Common myeloid progenitor, CD34-positive (primary cell): ENCODE data around the gene TBC1D10A.
A peak's percentile ranks its signal among the peaks of the same experiment; 100 is the strongest.

ENCODE experiments used
- CTCF ChIA-PET: fragments of 350-600 bp; sonication (Branson Sonifier 250); formaldehyde crosslinking; loops from one replicate; lab custom pipeline; 2021; ENCODE audit warnings: antibody characterized with exemption; lab: Charles Lee
- POLR2A ChIA-PET: fragments of 350-600 bp; sonication (Branson Sonifier 250); formaldehyde crosslinking; loops from one replicate; lab custom pipeline; 2021; ENCODE audit warnings: antibody characterized with exemption; lab: Charles Lee
- DNase-seq, 3 donors: peaks; one replicate each; pipeline versions ENCODE4 v3.0.0 to v3.0.0-alpha.2; 2013
- H3K27ac ChIP-seq, 2 experiments: 1 replicate in 1 of 2; 2 replicates in 1 of 2; pipeline ENCODE4 v1.7.0; 2013; ENCODE audit warnings: inconsistent platforms in 2 of 2, low read length in 2 of 2, mild to moderate bottlenecking in 2 of 2, low read depth in 1 of 2, moderate library complexity in 1 of 2; ENCODE audit not compliant: severe bottlenecking in 2 of 2, insufficient read depth in 1 of 2, poor library complexity in 1 of 2
- H3K27me3 ChIP-seq, 5 experiments: replicated peaks in 2 of 5; 1 replicate in 3 of 5; 2 replicates in 2 of 5; pipeline versions ENCODE4 v1.6.1 to v1.7.0; 2013; ENCODE audit warnings: low read length in 4 of 5, mild to moderate bottlenecking in 2 of 5, moderate library complexity in 2 of 5, inconsistent platforms in 1 of 5; ENCODE audit not compliant: insufficient read depth in 5 of 5, control insufficient read depth in 4 of 5
- H3K36me3 ChIP-seq, 4 experiments: 1 replicate in 2 of 4; 2 replicates in 2 of 4; pipeline versions ENCODE4 v1.6.1 to v1.7.0; 2013; ENCODE audit warnings: low read length in 3 of 4, control low read depth in 1 of 4, mild to moderate bottlenecking in 1 of 4; ENCODE audit not compliant: control insufficient read depth in 4 of 4, insufficient read depth in 4 of 4
- H3K4me1 ChIP-seq, 4 experiments: 1 replicate in 3 of 4; 2 replicates in 1 of 4; pipeline versions ENCODE4 v1.6.1 to v1.7.1; 2013; ENCODE audit warnings: low read length in 3 of 4, mild to moderate bottlenecking in 3 of 4, control low read depth in 1 of 4, inconsistent platforms in 1 of 4, moderate library complexity in 1 of 4; ENCODE audit not compliant: control insufficient read depth in 4 of 4, insufficient read depth in 4 of 4; ENCODE audit errors: control extremely low read depth in 1 of 4
- H3K4me3 ChIP-seq, 7 experiments: 1 replicate in 4 of 7; 2 replicates in 3 of 7; pipeline versions ENCODE4 v1.5.1 to v1.7.0; 2013; ENCODE audit warnings: mild to moderate bottlenecking in 7 of 7, low read length in 6 of 7, moderate library complexity in 6 of 7, inconsistent platforms in 2 of 7, low read depth in 2 of 7, control low read depth in 1 of 7; ENCODE audit not compliant: insufficient read depth in 4 of 7, control insufficient read depth in 1 of 7; ENCODE audit errors: extremely low read depth in 1 of 7
- H3K9me3 ChIP-seq, 5 experiments: 1 replicate in 4 of 5; 2 replicates in 1 of 5; pipeline versions ENCODE4 v1.6.1 to v1.7.1; 2013; ENCODE audit warnings: low read length in 4 of 5, mild to moderate bottlenecking in 2 of 5, inconsistent platforms in 1 of 5, low read depth in 1 of 5, moderate library complexity in 1 of 5; ENCODE audit not compliant: control insufficient read depth in 4 of 5, insufficient read depth in 2 of 5; ENCODE audit errors: control extremely low read depth in 1 of 5
- WGBS: methylation state at CpG from one replicate; pipeline ENCODE4 v1.1.5; 2013; ENCODE audit not compliant: insufficient coverage; 5-methylcytosine and 5-hydroxymethylcytosine counted together

Gene TBC1D10A

GRCh38 chr22:30273711-30274436 is 52.9 kb downstream of the TBC1D10A start:
- H3K36me3 ChIP-seq = peaks cover 0 to 17% (median 1%) of the 10 kb centered on the region in 4 experiments
- no peaks in the 10 kb centered on the region for H3K9me3 ChIP-seq
- 69% methylated on average over 9 of the region's 10 CpGs for WGBS
- DNase-seq = no peak
- no peak overlapping the region for H3K27ac ChIP-seq
- no peaks in the 10 kb centered on the region for H3K27me3 ChIP-seq
- ChIA-PET CTCF (interaction anchor here (1.2 to 1.4 kb wide), 2 partner anchors 13 to 14 kb away, joined by 3 read pairs; no protein-coding TSS in a partner anchor), POLR2A (no interaction called here)
- peaks cover 9 to 84% (median 68%) of the 10 kb centered on the region in 4 experiments for H3K4me1 ChIP-seq
- no peak overlapping the region for H3K4me3 ChIP-seq

DNA sequence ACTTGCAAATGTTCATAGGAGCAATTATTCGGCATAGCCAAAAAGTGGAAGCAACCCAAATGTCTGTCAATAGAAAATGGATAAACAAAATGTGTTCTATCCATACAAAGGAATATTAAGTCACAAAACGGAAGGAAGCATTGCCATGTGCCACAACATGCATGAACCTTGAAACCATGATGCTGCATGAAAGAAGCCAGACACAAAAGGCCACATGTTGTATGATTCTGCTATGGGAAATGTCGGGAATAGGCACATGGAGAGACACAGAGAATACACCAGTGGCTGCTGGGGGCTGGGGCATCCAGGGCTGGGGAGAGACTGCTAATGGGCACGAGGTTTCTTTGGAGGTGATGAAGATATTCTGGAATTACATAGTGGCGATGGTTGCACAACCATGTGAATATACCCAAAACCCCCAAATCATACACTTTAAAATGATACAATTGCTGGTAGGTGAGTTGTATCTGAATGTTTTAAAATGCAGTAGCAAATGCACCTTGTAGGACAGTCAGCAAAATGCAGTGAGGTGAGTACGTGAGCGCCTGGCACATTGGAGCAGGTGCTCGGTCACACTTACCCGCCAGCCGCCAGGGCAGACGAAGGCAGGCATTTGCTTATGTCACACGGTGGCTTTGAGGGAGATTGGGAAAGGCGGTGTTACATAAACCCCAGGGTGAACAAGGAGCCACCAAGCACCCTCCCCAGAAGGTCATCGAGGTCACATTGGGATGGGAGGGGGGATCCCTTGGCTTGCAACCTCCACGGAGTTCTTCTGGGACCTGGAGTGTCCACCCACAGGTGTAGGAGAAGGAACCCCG is 53.8 kb downstream of the TBC1D10A start:
- peaks cover 12 to 85% (median 70%) of the 10 kb centered on the region in 4 experiments for H3K4me1 ChIP-seq
- no peaks in the 10 kb centered on the region for H3K27me3 ChIP-seq
- no peak overlapping the region for H3K27ac ChIP-seq
- no peak overlapping the region for H3K4me3 ChIP-seq
- WGBS = 92% methylated on average over 12 of the region's 16 CpGs
- ChIA-PET CTCF (interaction anchor here (0.6 kb wide), 1 partner anchor 212 kb away, joined by 4 read pairs; no protein-coding TSS in a partner anchor), POLR2A (no interaction called here)
- H3K36me3 ChIP-seq = peaks cover 0 to 23% (median 3%) of the 10 kb centered on the region in 4 experiments
- DNase-seq = no peak
- no peaks in the 10 kb centered on the region for H3K9me3 ChIP-seq

DNA sequence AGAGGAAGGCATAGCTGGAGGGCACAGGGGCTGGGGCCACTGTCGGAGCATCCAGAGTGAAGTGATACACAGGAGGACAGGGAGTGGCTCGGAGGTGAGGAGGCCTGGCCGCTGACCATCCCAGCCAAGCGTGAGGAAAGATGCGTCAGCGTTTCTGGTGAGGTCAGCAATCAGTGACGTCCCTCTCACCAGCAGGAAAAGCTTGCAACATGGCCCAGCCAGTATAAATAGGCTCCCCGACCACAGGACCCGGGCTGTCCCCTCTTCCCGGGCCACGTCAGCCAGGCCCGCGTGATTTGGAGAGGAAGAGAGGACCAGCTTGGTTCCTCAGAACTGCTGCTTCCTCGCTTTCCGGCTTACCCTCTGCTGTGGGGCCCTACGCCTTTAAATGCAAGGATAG is 55.9 kb downstream of the TBC1D10A start:
- peak; percentile 78 to 95 (median 94) for DNase-seq
- Histone ChIP-seq H3K4me1 (peaks cover 12 to 86% (median 68%) of the 10 kb centered on the region in 4 experiments), H3K4me3 (peak overlapping the region in 1 of 7 experiments; percentile 43), H3K27me3 (no peaks in the 10 kb centered on the region), H3K36me3 (peaks cover 0 to 23% (median 3%) of the 10 kb centered on the region in 4 experiments), H3K9me3 (no peaks in the 10 kb centered on the region), H3K27ac (peak overlapping the region; percentile 60 to 73)
- POLR2A ChIA-PET = interaction anchor here (0.7 to 0.8 kb wide), 2 partner anchors 12 to 17 kb away, joined by 3 read pairs; no protein-coding TSS in a partner anchor
- CTCF ChIA-PET = interaction anchor here (1.9 kb wide), 1 partner anchor 10 kb away, joined by 5 read pairs; no protein-coding TSS in a partner anchor
- 11% methylated on average over 10 of the region's 16 CpGs for WGBS

- DNase-seq = no peak
- no peaks in the 10 kb centered on the region for H3K9me3 ChIP-seq
- no peaks in the 10 kb centered on the region for H3K27me3 ChIP-seq
- WGBS = 78% methylated on average over 8 of the region's 8 CpGs
- H3K4me1 ChIP-seq = peaks cover 10 to 93% (median 81%) of the 10 kb centered on the region in 4 experiments
- POLR2A ChIA-PET = interaction anchor here (0.6 kb wide), 1 partner anchor 17 kb away, joined by 3 read pairs; no protein-coding TSS in a partner anchor
- peaks cover 0 to 39% (median 5%) of the 10 kb centered on the region in 4 experiments for H3K36me3 ChIP-seq
- peak overlapping the region in 4 of 7 experiments; percentile 30 to 83 (median 72) for H3K4me3 ChIP-seq
- H3K27ac ChIP-seq = peak overlapping the region; percentile 91 to 92
- CTCF ChIA-PET = interaction anchor here (1.6 to 1.8 kb wide), 2 partner anchors 13 to 43 kb away, joined by 3 to 5 read pairs; no protein-coding TSS in a partner anchor
Measured at GRCh38 chr22:30268331-30268730, 58.4 kb downstream of the TBC1D10A start.

GRCh38 chr22:30267382-30268302 is 59.1 kb downstream of the TBC1D10A start:
- Histone ChIP-seq H3K36me3 (peaks cover 0 to 39% (median 4%) of the 10 kb centered on the region in 4 experiments), H3K9me3 (no peaks in the 10 kb centered on the region), H3K27me3 (no peaks in the 10 kb centered on the region), H3K4me1 (peaks cover 10 to 93% (median 84%) of the 10 kb centered on the region in 4 experiments), H3K27ac (peak overlapping the region; percentile 91 to 92), H3K4me3 (peak overlapping the region in 5 of 7 experiments; percentile 1 to 83 (median 75))
- 16% methylated on average over 14 of the region's 14 CpGs for WGBS
- DNase-seq = peak; percentile 83 to 96 (median 96)
- POLR2A ChIA-PET = interaction anchor here (0.6 to 2.8 kb wide), 5 partner anchors 9 to 89 kb away, joined by 3 to 8 read pairs (median 3); partner anchors contain the start of genes CCDC157 and SF3A1
- CTCF ChIA-PET = interaction anchor here (1.6 to 1.8 kb wide), 2 partner anchors 12 to 44 kb away, joined by 3 to 5 read pairs; no protein-coding TSS in a partner anchor
